Endothelial cell of umbilical vein (primary cell): ENCODE results near the gene PPP3CA. TPM values are rescaled to one million over a fixed set of nuclear protein-coding genes. Genes with fewer than 3 reads are reported as not detected.
A peak's percentile ranks its signal among the peaks of the same experiment; 100 is the strongest.

ENCODE experiments used
- BruUV-seq: library from RNA; stranded (reverse); fragments of 400-500 nt; replicated peaks from 2 replicates; lab custom pipeline; 2021; lab: Mats Ljungman, UMichigan
- CTCF ChIA-PET: fragments of 300-600, 350-600 bp; sonication (Branson Sonifier 250); formaldehyde crosslinking; loops from one replicate; lab custom pipeline; 2021; ENCODE audit warnings: antibody characterized with exemption, inconsistent platforms; lab: Charles Lee
- POLR2A ChIA-PET: fragments of 300-600, 350-600 bp; sonication (Branson Sonifier 250); formaldehyde crosslinking; loops from one replicate; lab custom pipeline; 2021; ENCODE audit warnings: antibody characterized with exemption, inconsistent platforms; lab: Charles Lee
- DNase-seq: peaks from one replicate; pipeline ENCODE4 v3.0.0-alpha.2; 2011; ENCODE audit warnings: low read depth, low spot score
- FAIRE-seq: peaks from 2 replicates; lab custom pipeline; 2011; peaks lifted over from hg19 to GRCh38; lab: Jason Lieb, UNC
- H2AFZ ChIP-seq: 2 replicates; pipeline ENCODE4 v1.6.0; 2012; ENCODE audit warnings: low read depth, low read length, control low read depth, inconsistent platforms
- H3K27ac ChIP-seq: 2 replicates; pipeline ENCODE4 v1.5.1; 2011; ENCODE audit warnings: low read depth, mild to moderate bottlenecking, control low read depth, low read length, moderate library complexity; ENCODE audit not compliant: insufficient read depth
- H3K27me3 ChIP-seq, 2 experiments: 2 replicates each; pipeline versions ENCODE4 v1.6.0 to v1.6.1; 2011; ENCODE audit warnings: low read length in 2 of 2, mixed read lengths in 1 of 2; ENCODE audit not compliant: control insufficient read depth in 2 of 2, insufficient read depth in 2 of 2
- H3K36me3 ChIP-seq, 2 experiments: 2 replicates in 1 of 2; 3 replicates in 1 of 2; pipeline ENCODE4 v1.5.1; 2011; ENCODE audit warnings: low read length in 2 of 2, mild to moderate bottlenecking in 1 of 2, moderate library complexity in 1 of 2; ENCODE audit not compliant: control insufficient read depth in 2 of 2, insufficient read depth in 2 of 2; ENCODE audit errors: extremely low read depth in 1 of 2
- H3K4me1 ChIP-seq: 3 replicates; pipeline ENCODE4 v1.5.1; 2011; ENCODE audit warnings: mild to moderate bottlenecking, low read length; ENCODE audit not compliant: control insufficient read depth, insufficient read depth; ENCODE audit errors: extremely low read depth
- H3K4me2 ChIP-seq: 2 replicates; pipeline ENCODE4 v1.6.1; 2011; ENCODE audit warnings: low read length, control low read depth, mixed read lengths; ENCODE audit not compliant: insufficient read depth
- H3K4me3 ChIP-seq, 3 experiments: fragments of 200-600 bp in 1 of 3; sonication (generic), shearing (Covaris generic) in 1 of 3; replicated peaks in 1 of 3; 2 replicates each; pipeline ENCODE4 v1.5.1; 2011 to 2016; ENCODE audit warnings: control low read depth in 3 of 3, low read length in 3 of 3, mild to moderate bottlenecking in 2 of 3, inconsistent platforms in 1 of 3, low read depth in 1 of 3, moderate library complexity in 1 of 3; ENCODE audit not compliant: insufficient read depth in 1 of 3
- H3K79me2 ChIP-seq: 2 replicates; pipeline ENCODE4 v1.6.0; 2012; ENCODE audit warnings: low read length, inconsistent platforms; ENCODE audit not compliant: control insufficient read depth, insufficient read depth
- H3K9ac ChIP-seq: replicated peaks from 2 replicates; pipeline ENCODE3; 2011; ENCODE audit warnings: low read length, control low read depth; ENCODE audit not compliant: insufficient read depth; ENCODE audit errors: extremely low read depth
- H3K9me1 ChIP-seq: replicated peaks from 3 replicates; pipeline ENCODE4 v1.6.0; 2011; ENCODE audit warnings: mild to moderate bottlenecking, low read length; ENCODE audit not compliant: control insufficient read depth, insufficient read depth; ENCODE audit errors: extremely low read depth
- H3K9me3 ChIP-seq: replicated peaks from 2 replicates; pipeline ENCODE4 v1.5.1; 2012; ENCODE audit warnings: low read length, inconsistent platforms; ENCODE audit not compliant: control insufficient read depth, insufficient read depth
- H4K20me1 ChIP-seq: replicated peaks from 2 replicates; pipeline ENCODE3; 2011; ENCODE audit warnings: mild to moderate bottlenecking, low read length; ENCODE audit not compliant: control insufficient read depth, insufficient read depth; ENCODE audit errors: extremely low read depth
- CTCF ChIP-seq, 2 donors: IDR thresholded peaks; 1 replicate in 1 of 2; 2 replicates in 1 of 2; pipeline ENCODE4 v1.5.1; 2011; ENCODE audit warnings: low read length in 2 of 2, mild to moderate bottlenecking in 2 of 2, moderate library complexity in 2 of 2, control low read depth in 1 of 2, inconsistent platforms in 1 of 2, low read depth in 1 of 2; ENCODE audit not compliant: insufficient read depth in 1 of 2; ENCODE audit errors: extremely low read depth in 1 of 2
- EZH2 ChIP-seq: IDR thresholded peaks from 2 replicates; pipeline ENCODE4 v1.6.1; 2012; ENCODE audit warnings: borderline replicate concordance, low read depth, mild to moderate bottlenecking, moderate library complexity, low read length, inconsistent platforms; ENCODE audit not compliant: severe bottlenecking
- FOS ChIP-seq: IDR thresholded peaks from 2 replicates; pipeline ENCODE4 v1.6.1; 2011; ENCODE audit warnings: mild to moderate bottlenecking, low read length, moderate library complexity, borderline replicate concordance; ENCODE audit not compliant: insufficient read depth
- GATA2 ChIP-seq: IDR thresholded peaks from 2 replicates; pipeline ENCODE4 v1.7.0; 2011; ENCODE audit warnings: low read depth, mild to moderate bottlenecking, moderate library complexity, mixed read lengths, low read length; ENCODE audit not compliant: insufficient read length, insufficient read depth
- JUN ChIP-seq: IDR thresholded peaks from 2 replicates; pipeline ENCODE4 v1.6.1; 2011; ENCODE audit warnings: borderline replicate concordance, low read depth; ENCODE audit not compliant: insufficient read length, insufficient read depth
- MAX ChIP-seq: IDR thresholded peaks from 2 replicates; pipeline ENCODE4 v1.6.1; 2011; ENCODE audit not compliant: insufficient read depth, insufficient read length
- MYC ChIP-seq: IDR thresholded peaks from one replicate; pipeline ENCODE4 v1.6.1; 2011; ENCODE audit warnings: mild to moderate bottlenecking, low read depth, low read length
- POLR2A ChIP-seq: IDR thresholded peaks from 2 replicates; pipeline ENCODE4 v1.6.1; 2012; ENCODE audit warnings: low read depth, mild to moderate bottlenecking, control low read depth, low read length
- POLR2AphosphoS5 ChIP-seq: IDR thresholded peaks from 2 replicates; pipeline ENCODE4 v1.6.1; 2012; ENCODE audit warnings: low read depth, mild to moderate bottlenecking, control low read depth, low read length, moderate library complexity; ENCODE audit not compliant: insufficient read depth
- dilution Hi-C: fragments of 300-500 bp; cut with MboI; formaldehyde crosslinking; loops from one replicate; pipeline ENCODE4 v1.15.0; 2019; ENCODE audit warnings: low sequenced_read_pairs; ENCODE audit not compliant: extremely low pct_ligation_motif_present
- intact Hi-C: fragments of 100-400 bp; cut with micrococcal nuclease; formaldehyde crosslinking; loops from one replicate; pipeline ENCODE4 v1.10.0; 2022
- polyA plus RNA-seq, 4 experiments: library from polyadenylated mRNA; depleted of rRNA in 3 of 4; stranded (reverse) in 3 of 4; unstranded in 1 of 4; fragments of >200 nt; gene quantifications; 2 replicates each; pipeline versions ENCODE4 v1.2.1 to v1.2.3, GENCODE V29; 2011 to 2012; ENCODE audit warnings: missing spikeins in 1 of 4
- total RNA-seq: library from RNA; stranded (reverse); gene quantifications from 2 replicates; pipeline ENCODE4 v1.2.3, GENCODE V29; 2021

The PPP3CA gene
- total and polyA plus RNA-seq, 2 donors (not counting 3 experiments of a cell fraction or from before 2014, with no cell fraction given), result 7.0 to 43.3 TPM

- BruUV-seq, result no TSS peak
- FAIRE-seq (no peak), DNase-seq (no peak)
- Histone ChIP-seq H3K27ac (no peak overlapping the region), H3K4me3 (no peak overlapping the region), H4K20me1 (peaks cover 9% of the 10 kb centered on the region), H3K27me3 (no peaks in the 10 kb centered on the region), H3K36me3 (no peaks in the 10 kb centered on the region), H3K4me1 (no peaks in the 10 kb centered on the region), H3K9me1 (peaks cover 4% of the 10 kb centered on the region), H3K79me2 (peaks cover 15% of the 10 kb centered on the region), H3K9me3 (no peaks in the 10 kb centered on the region), H2AFZ (no peak overlapping the region), H3K9ac (no peak overlapping the region), H3K4me2 (no peak overlapping the region)
- dilution Hi-C loops, result no loop called here
- intact Hi-C loops, result no loop called here
- CTCF ChIA-PET, result interaction anchor here (1.4 to 2.1 kb wide), 2 partner anchors 11 to 1112 kb away, joined by 3 to 7 read pairs; no protein-coding TSS in a partner anchor
- POLR2A ChIA-PET, result no interaction called here
- TF ChIP-seq JUN, result no peak
- peak; percentile 46 for TF ChIP-seq FOS
- TF ChIP-seq POLR2AphosphoS5, result no peak
- TF ChIP-seq POLR2A, result no peak
- no peak for TF ChIP-seq GATA2
- no peak for TF ChIP-seq MAX
Observed at GRCh38 chr4:101337688-101338087, 9.6 kb downstream of the PPP3CA start.

GRCh38 chr4:101334963-101335572, 12.3 kb downstream of the PPP3CA start:
- H2AFZ ChIP-seq, result no peak overlapping the region
- TF ChIP-seq POLR2AphosphoS5 (no peak), JUN (no peak), GATA2 (no peak), MYC (no peak), POLR2A (no peak), FOS (no peak), MAX (no peak), CTCF (IDR thresholded peaks at IDR 0.05; ENCODE audit: extremely low read depth in 1 of 2, insufficient read depth in 1 of 2, low read depth in 1 of 2, low read length in 2 of 2) (no peak), EZH2 (no peak)
- H3K9me3 ChIP-seq, result no peaks in the 10 kb centered on the region
- FAIRE-seq (no peak), DNase-seq (no peak)
- H3K27ac ChIP-seq, result no peak overlapping the region
- peaks cover 4% of the 10 kb centered on the region for H3K9me1 ChIP-seq
- H4K20me1 ChIP-seq, result peaks cover 5% of the 10 kb centered on the region
- ChIA-PET CTCF (no interaction called here), POLR2A (no interaction called here)
- dilution Hi-C loops (no loop called here), intact Hi-C loops (no loop called here)
- no peak overlapping the region for H3K9ac ChIP-seq
- BruUV-seq, result no TSS peak
- no peaks in the 10 kb centered on the region for H3K4me1 ChIP-seq
- no peaks in the 10 kb centered on the region for H3K36me3 ChIP-seq
- no peak overlapping the region for H3K4me3 ChIP-seq
- peaks cover 20% of the 10 kb centered on the region for H3K79me2 ChIP-seq
- no peaks in the 10 kb centered on the region for H3K27me3 ChIP-seq
- no peak overlapping the region for H3K4me2 ChIP-seq
